Measurements from ENCODE around the gene AVL9. TPM values are rescaled to one million over a fixed set of nuclear protein-coding genes. Genes with fewer than 3 reads are reported as not detected.

The AVL9 gene
- total and polyA plus RNA-seq, 2 of the 13 experiments (the other 11 are each of a cell fraction or from before 2014, with no cell fraction given), result 29.9 to 48.0 TPM

DNA sequence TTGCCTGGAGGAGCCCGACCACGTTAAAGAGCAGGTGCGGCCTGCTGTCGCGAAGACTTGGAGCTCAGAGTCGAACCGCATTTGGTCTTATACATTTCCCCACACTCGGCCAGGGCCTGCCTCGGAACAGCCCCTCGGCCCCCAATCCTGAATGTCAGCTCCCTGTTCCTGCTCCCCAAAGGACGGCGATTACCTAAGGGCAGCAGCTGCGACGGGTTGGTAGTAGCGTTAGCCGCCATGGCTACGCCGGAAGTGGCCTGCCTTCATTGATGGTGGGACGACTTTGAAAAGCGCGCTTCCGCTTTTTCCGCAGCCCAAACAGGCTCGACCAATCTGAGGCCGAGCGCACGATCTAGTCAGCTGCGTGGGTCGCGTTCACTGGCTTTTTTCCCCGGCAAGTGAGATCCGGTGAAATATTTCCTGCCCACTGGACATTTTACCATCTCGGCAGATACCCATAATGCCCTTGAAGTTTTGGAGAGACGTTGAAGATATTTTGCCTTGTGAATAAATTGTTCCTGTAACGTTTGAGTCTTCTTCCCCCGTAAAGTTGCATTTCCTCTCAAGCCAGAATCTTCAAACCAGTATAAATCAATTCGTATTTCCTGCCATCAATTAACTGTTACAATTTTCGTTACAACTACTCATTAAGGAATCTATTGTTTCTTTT lies 5.0 kb upstream of the AVL9 start, which contains the start of gene LSM5 (continued):
- TF ChIP-seq, protein P1, sequence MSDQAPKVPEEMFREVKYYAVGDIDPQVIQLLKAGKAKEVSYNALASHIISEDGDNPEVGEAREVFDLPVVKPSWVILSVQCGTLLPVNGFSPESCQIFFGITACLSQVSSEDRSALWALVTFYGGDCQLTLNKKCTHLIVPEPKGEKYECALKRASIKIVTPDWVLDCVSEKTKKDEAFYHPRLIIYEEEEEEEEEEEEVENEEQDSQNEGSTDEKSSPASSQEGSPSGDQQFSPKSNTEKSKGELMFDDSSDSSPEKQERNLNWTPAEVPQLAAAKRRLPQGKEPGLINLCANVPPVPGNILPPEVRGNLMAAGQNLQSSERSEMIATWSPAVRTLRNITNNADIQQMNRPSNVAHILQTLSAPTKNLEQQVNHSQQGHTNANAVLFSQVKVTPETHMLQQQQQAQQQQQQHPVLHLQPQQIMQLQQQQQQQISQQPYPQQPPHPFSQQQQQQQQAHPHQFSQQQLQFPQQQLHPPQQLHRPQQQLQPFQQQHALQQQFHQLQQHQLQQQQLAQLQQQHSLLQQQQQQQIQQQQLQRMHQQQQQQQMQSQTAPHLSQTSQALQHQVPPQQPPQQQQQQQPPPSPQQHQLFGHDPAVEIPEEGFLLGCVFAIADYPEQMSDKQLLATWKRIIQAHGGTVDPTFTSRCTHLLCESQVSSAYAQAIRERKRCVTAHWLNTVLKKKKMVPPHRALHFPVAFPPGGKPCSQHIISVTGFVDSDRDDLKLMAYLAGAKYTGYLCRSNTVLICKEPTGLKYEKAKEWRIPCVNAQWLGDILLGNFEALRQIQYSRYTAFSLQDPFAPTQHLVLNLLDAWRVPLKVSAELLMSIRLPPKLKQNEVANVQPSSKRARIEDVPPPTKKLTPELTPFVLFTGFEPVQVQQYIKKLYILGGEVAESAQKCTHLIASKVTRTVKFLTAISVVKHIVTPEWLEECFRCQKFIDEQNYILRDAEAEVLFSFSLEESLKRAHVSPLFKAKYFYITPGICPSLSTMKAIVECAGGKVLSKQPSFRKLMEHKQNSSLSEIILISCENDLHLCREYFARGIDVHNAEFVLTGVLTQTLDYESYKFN (CRISPR knock-in tag; conservative IDR thresholded peaks at IDR 0.05), result peak; percentile 68
- TF ChIP-seq SP1 (IDR thresholded peaks at IDR 0.05) (no peak), SP1 (CRISPR knock-in tag; IDR thresholded peaks at IDR 0.05) (peak; percentile 60), ARNT2 (CRISPR knock-in tag; IDR thresholded peaks at IDR 0.05; ENCODE audit: low read depth) (peak; percentile 72), ZNF781 (CRISPR knock-in tag; IDR thresholded peaks at IDR 0.05; ENCODE audit: borderline replicate concordance, not compliant biosample characterization) (peak; percentile 95), RELA (CRISPR knock-in tag; IDR thresholded peaks at IDR 0.05) (peak; percentile 73; the same call in 1 of the 2 replicates), ZNF660 (CRISPR knock-in tag; IDR thresholded peaks at IDR 0.05; ENCODE audit: borderline replicate concordance, low read depth) (no peak), DNMT1 (CRISPR knock-in tag; IDR thresholded peaks at IDR 0.05) (0 out of 2 replicates have a peak, but pooled peaks have one; percentile 72), HIVEP1 (CRISPR knock-in tag; IDR thresholded peaks at IDR 0.05) (peak; percentile 87), YEATS4 (CRISPR knock-in tag; IDR thresholded peaks at IDR 0.05; ENCODE audit: borderline replicate concordance) (peak; percentile 98), HOXA7 (CRISPR knock-in tag; IDR thresholded peaks at IDR 0.05) (no peak), JDP2 (CRISPR knock-in tag; IDR thresholded peaks at IDR 0.05; ENCODE audit: borderline replicate concordance) (no peak), BHLHE40 (IDR thresholded peaks at IDR 0.05; ENCODE audit: low read length) (no peak), MEIS1 (CRISPR knock-in tag; IDR thresholded peaks at IDR 0.05; ENCODE audit: borderline replicate concordance) (peak; percentile 69; the same call in 1 of the 2 replicates), SNAI1 (CRISPR knock-in tag; IDR thresholded peaks at IDR 0.05; ENCODE audit: borderline replicate concordance) (0 out of 2 replicates have a peak, but pooled peaks have one; percentile 64), PCBP2 (optimal IDR thresholded peaks at IDR 0.05; ENCODE audit: low read depth, low read length, poor library complexity, severe bottlenecking) (no peak), ZFP36 (IDR thresholded peaks at IDR 0.05; ENCODE audit: borderline replicate concordance, low read depth, low read length, partially characterized antibody) (no peak), ONECUT2 (CRISPR knock-in tag; IDR thresholded peaks at IDR 0.05) (peak; percentile 32; the same call in 1 of the 2 replicates), ZIK1 (CRISPR knock-in tag; IDR thresholded peaks at IDR 0.05; ENCODE audit: borderline replicate concordance, low read depth) (peak; percentile 93; the same call in 1 of the 2 replicates), DNMT3B (CRISPR knock-in tag; conservative IDR thresholded peaks at IDR 0.05) (no peak)
- TF ChIP-seq, protein P2, sequence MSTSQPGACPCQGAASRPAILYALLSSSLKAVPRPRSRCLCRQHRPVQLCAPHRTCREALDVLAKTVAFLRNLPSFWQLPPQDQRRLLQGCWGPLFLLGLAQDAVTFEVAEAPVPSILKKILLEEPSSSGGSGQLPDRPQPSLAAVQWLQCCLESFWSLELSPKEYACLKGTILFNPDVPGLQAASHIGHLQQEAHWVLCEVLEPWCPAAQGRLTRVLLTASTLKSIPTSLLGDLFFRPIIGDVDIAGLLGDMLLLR (CRISPR knock-in tag; IDR thresholded peaks at IDR 0.05), result peak; percentile 94
- TF ChIP-seq, protein P3, sequence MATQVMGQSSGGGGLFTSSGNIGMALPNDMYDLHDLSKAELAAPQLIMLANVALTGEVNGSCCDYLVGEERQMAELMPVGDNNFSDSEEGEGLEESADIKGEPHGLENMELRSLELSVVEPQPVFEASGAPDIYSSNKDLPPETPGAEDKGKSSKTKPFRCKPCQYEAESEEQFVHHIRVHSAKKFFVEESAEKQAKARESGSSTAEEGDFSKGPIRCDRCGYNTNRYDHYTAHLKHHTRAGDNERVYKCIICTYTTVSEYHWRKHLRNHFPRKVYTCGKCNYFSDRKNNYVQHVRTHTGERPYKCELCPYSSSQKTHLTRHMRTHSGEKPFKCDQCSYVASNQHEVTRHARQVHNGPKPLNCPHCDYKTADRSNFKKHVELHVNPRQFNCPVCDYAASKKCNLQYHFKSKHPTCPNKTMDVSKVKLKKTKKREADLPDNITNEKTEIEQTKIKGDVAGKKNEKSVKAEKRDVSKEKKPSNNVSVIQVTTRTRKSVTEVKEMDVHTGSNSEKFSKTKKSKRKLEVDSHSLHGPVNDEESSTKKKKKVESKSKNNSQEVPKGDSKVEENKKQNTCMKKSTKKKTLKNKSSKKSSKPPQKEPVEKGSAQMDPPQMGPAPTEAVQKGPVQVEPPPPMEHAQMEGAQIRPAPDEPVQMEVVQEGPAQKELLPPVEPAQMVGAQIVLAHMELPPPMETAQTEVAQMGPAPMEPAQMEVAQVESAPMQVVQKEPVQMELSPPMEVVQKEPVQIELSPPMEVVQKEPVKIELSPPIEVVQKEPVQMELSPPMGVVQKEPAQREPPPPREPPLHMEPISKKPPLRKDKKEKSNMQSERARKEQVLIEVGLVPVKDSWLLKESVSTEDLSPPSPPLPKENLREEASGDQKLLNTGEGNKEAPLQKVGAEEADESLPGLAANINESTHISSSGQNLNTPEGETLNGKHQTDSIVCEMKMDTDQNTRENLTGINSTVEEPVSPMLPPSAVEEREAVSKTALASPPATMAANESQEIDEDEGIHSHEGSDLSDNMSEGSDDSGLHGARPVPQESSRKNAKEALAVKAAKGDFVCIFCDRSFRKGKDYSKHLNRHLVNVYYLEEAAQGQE (IDR thresholded peaks at IDR 0.05; ENCODE audit: borderline replicate concordance in 1 of 2, low read depth in 1 of 2, low read length in 2 of 2), result peak in 1 of 2 experiments; percentile 40; a peak in 1 of 4 replicates

Data from HepG2 (cell line).